Activated CD4-positive, alpha-beta T cell treated with anti-CD3 and anti-CD28 coated beads, Interleukin-2, amount 10 ng/mL, durations not matched to agents 7 days and 5 days (primary cell): ENCODE data around the gene ZWINT. TPM values are rescaled to one million over a fixed set of nuclear protein-coding genes. Genes with fewer than 3 reads are reported as not detected.

Source experiments
- CTCF ChIA-PET: fragments of 350-600 bp; sonication (Branson Sonifier 250); formaldehyde crosslinking; loops from one replicate; lab custom pipeline; 2021; ENCODE audit warnings: antibody characterized with exemption; lab: Charles Lee
- POLR2A ChIA-PET: fragments of 350-600 bp; sonication (Branson Sonifier 250); formaldehyde crosslinking; loops from one replicate; lab custom pipeline; 2021; ENCODE audit warnings: antibody characterized with exemption; lab: Charles Lee
- DNase-seq: peaks from one replicate; pipeline ENCODE4 v3.0.0-alpha.2; 2020
- H3K27ac Mint-ChIP-seq: one replicate; pipeline ENCODE4 v1.8.0; 2021; ENCODE audit warnings: mild to moderate bottlenecking, moderate library complexity, mixed read lengths
- H3K27me3 Mint-ChIP-seq: one replicate; pipeline ENCODE4 v1.8.0; 2021; ENCODE audit warnings: mixed read lengths
- H3K36me3 Mint-ChIP-seq: one replicate; pipeline ENCODE4 v1.8.0; 2021; ENCODE audit warnings: low read depth, mixed read lengths
- H3K4me1 Mint-ChIP-seq: one replicate; pipeline ENCODE4 v1.8.0; 2021; ENCODE audit warnings: mixed read lengths
- H3K4me3 Mint-ChIP-seq: one replicate; pipeline ENCODE4 v1.8.0; 2021; ENCODE audit warnings: mild to moderate bottlenecking, moderate library complexity, mixed read lengths
- H3K9me3 Mint-ChIP-seq: one replicate; pipeline ENCODE4 v1.8.0; 2021; ENCODE audit warnings: mixed read lengths
- total RNA-seq, 2 experiments: library from RNA; stranded (reverse); gene quantifications; one replicate each; pipeline ENCODE4 v1.2.3, GENCODE V29; 2021

The ZWINT gene
- total RNA-seq, 2 experiments from 2014 or later, result 95.5 to 102 TPM

- DNase-seq, result no peak
- no peak overlapping the region for H3K27ac Mint-ChIP-seq
- no peaks in the 10 kb centered on the region for H3K9me3 Mint-ChIP-seq
- no peaks in the 10 kb centered on the region for H3K4me1 Mint-ChIP-seq
- H3K36me3 Mint-ChIP-seq, result no peaks in the 10 kb centered on the region
- no peak overlapping the region for H3K4me3 Mint-ChIP-seq
- ChIA-PET CTCF (no interaction called here), POLR2A (no interaction called here)
- no peaks in the 10 kb centered on the region for H3K27me3 Mint-ChIP-seq
Measured at GRCh38 chr10:56327118-56327517, 33.9 kb downstream of the ZWINT start.

GRCh38 chr10:56319386-56319785 lies 41.7 kb downstream of the ZWINT start:
- DNase-seq, result no peak
- ChIA-PET POLR2A (no interaction called here), CTCF (no interaction called here)
- H3K27ac Mint-ChIP-seq, result no peak overlapping the region
- no peaks in the 10 kb centered on the region for H3K9me3 Mint-ChIP-seq
- H3K4me1 Mint-ChIP-seq, result no peaks in the 10 kb centered on the region
- no peaks in the 10 kb centered on the region for H3K36me3 Mint-ChIP-seq
- no peak overlapping the region for H3K4me3 Mint-ChIP-seq
- no peaks in the 10 kb centered on the region for H3K27me3 Mint-ChIP-seq

- no peak overlapping the region for H3K27ac Mint-ChIP-seq
- ChIA-PET POLR2A (no interaction called here), CTCF (no interaction called here)
- H3K4me1 Mint-ChIP-seq, result no peaks in the 10 kb centered on the region
- H3K27me3 Mint-ChIP-seq, result no peaks in the 10 kb centered on the region
- DNase-seq, result no peak
- H3K4me3 Mint-ChIP-seq, result no peak overlapping the region
- no peaks in the 10 kb centered on the region for H3K9me3 Mint-ChIP-seq
- H3K36me3 Mint-ChIP-seq, result no peaks in the 10 kb centered on the region
Measured at GRCh38 chr10:56318816-56319215, 42.2 kb downstream of the ZWINT start.

DNA sequence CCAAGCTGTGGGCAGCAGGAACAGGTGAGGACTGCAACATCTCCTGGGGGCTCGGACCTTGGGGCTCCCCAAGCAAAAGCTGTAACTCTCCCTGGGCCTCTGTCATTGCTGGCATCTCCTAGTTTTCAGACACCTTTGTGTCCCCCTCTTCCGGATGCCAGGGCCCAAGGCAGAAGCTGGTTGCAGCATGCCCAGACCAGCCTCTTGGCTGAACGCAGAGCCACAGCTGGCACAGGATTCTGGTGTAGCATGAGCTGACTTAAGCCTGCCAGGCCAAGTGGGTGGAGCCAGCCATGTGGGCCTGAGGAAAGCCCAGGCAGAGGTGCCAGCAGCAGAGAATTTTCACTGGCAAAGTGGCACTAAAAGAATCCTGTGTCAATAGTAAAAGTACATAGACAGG lies 43.5 kb downstream of the ZWINT start:
- no peaks in the 10 kb centered on the region for H3K9me3 Mint-ChIP-seq
- no peaks in the 10 kb centered on the region for H3K36me3 Mint-ChIP-seq
- no peak overlapping the region for H3K4me3 Mint-ChIP-seq
- no peak for DNase-seq
- H3K4me1 Mint-ChIP-seq, result no peaks in the 10 kb centered on the region
- no peaks in the 10 kb centered on the region for H3K27me3 Mint-ChIP-seq
- H3K27ac Mint-ChIP-seq, result no peak overlapping the region
- POLR2A ChIA-PET, result no interaction called here
- CTCF ChIA-PET, result no interaction called here

DNA sequence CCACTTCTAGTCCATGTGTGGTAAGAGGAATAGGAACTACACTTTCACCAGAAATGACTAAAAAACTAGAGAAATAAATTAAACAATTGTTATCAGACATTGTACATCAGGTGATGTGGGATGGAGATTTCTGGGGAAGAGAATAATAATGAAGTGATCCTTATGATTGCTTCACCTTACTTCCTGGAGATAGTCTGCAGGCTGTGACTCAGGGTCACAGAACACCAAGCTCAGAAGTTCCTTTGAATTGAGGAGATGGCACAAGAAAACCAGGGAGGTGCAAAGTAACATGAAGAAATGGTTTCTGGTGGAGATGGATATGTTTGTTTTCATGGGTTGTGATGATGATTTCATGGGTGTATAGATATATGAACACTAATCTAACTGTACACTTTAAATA lies 44.5 kb downstream of the ZWINT start:
- Mint-ChIP-seq H3K4me1 (no peaks in the 10 kb centered on the region), H3K36me3 (no peaks in the 10 kb centered on the region), H3K27ac (no peak overlapping the region), H3K9me3 (no peaks in the 10 kb centered on the region), H3K27me3 (no peaks in the 10 kb centered on the region), H3K4me3 (no peak overlapping the region)
- ChIA-PET CTCF (no interaction called here), POLR2A (no interaction called here)
- DNase-seq, result no peak
